Right hindlimb (tissue), 1 donor: ENCODE results near the gene TADA3.

Experiments used
- DNase-seq: peaks from one replicate; pipeline ENCODE4 v3.0.0-alpha.2; 2018

Gene TADA3

GRCh38 chr3:9809239-9809614, 17.0 kb upstream of the TADA3 start:
- DNase-seq: no peak

- no peak for DNase-seq
Measured at GRCh38 chr3:9808345-9809037, 16.2 kb upstream of the TADA3 start.

- DNase-seq: no peak
Measured at GRCh38 chr3:9807981-9808344, 15.7 kb upstream of the TADA3 start.

GRCh38 chr3:9806688-9807589, 14.7 kb upstream of the TADA3 start:
- DNase-seq: no peak

- DNase-seq: no peak
Measured at GRCh38 chr3:9806137-9806536, 13.9 kb upstream of the TADA3 start.

GRCh38 chr3:9804996-9805395, 12.7 kb upstream of the TADA3 start:
- DNase-seq: no peak

GRCh38 chr3:9803494-9803893, 11.2 kb upstream of the TADA3 start:
- DNase-seq: no peak

GRCh38 chr3:9800529-9800928, 8.3 kb upstream of the TADA3 start:
- DNase-seq: no peak

GRCh38 chr3:9797196-9797945, 5.1 kb upstream of the TADA3 start:
- DNase-seq: no peak

GRCh38 chr3:9795207-9795606, 2.9 kb upstream of the TADA3 start:
- DNase-seq: no peak

GRCh38 chr3:9794400-9794799, 2.1 kb upstream of the TADA3 start:
- no peak for DNase-seq

GRCh38 chr3:9793161-9793781, 998 bp upstream of the TADA3 start:
- DNase-seq: no peak

- DNase-seq: no peak
Measured at GRCh38 chr3:9791790-9792404, 376 bp downstream of the TADA3 start.

- no peak for DNase-seq
Measured at GRCh38 chr3:9791127-9791526, 1.1 kb downstream of the TADA3 start.

GRCh38 chr3:9787714-9788113, 4.6 kb downstream of the TADA3 start:
- no peak for DNase-seq

GRCh38 chr3:9786825-9787669, 5.2 kb downstream of the TADA3 start:
- DNase-seq: no peak

GRCh38 chr3:9786209-9786739, 6.0 kb downstream of the TADA3 start:
- no peak for DNase-seq

- DNase-seq: no peak
Measured at GRCh38 chr3:9785602-9786001, 6.7 kb downstream of the TADA3 start.

- DNase-seq: no peak
Measured at GRCh38 chr3:9784965-9785364, 7.3 kb downstream of the TADA3 start.

GRCh38 chr3:9783954-9784353, 8.3 kb downstream of the TADA3 start:
- no peak for DNase-seq

GRCh38 chr3:9782770-9783169, 9.5 kb downstream of the TADA3 start:
- DNase-seq: no peak
